ENCODE measurements around the gene IRAK4.
"Not testable (repeated sequence)": the region's sequence is repeated elsewhere in the genome, so short reads cannot be mapped to it uniquely, and the experiment has no call there.

IRAK4 gene

GRCh38 chr12:43758728-43759563, at the start of gene IRAK4, which contains the start of gene PUS7L:
Gene IRAK4 (plus strand): TSS chr12:43758951. CDS start chr12:43768112, 9,161 bp downstream.
Gene PUS7L (minus strand): TSS chr12:43758790. CDS start chr12:43755245, 3,545 bp downstream.
- peak; percentile 96 to 98 for DNase-seq

GRCh38 chr12:43711348-43711747, 47.4 kb upstream of the IRAK4 start:
- no peak for DNase-seq

- no peak for DNase-seq
Observed at GRCh38 chr12:43722621-43723020, 36.1 kb upstream of the IRAK4 start.

- DNase-seq = no peak
Observed at GRCh38 chr12:43723134-43723533, 35.6 kb upstream of the IRAK4 start.

- DNase-seq = peak in 1 of 2 experiments; percentile 1
Observed at GRCh38 chr12:43728117-43728516, 30.6 kb upstream of the IRAK4 start.

- no peak for DNase-seq
Observed at GRCh38 chr12:43728698-43729097, 30.1 kb upstream of the IRAK4 start.

- DNase-seq = no peak
Observed at GRCh38 chr12:43730283-43730682, 28.5 kb upstream of the IRAK4 start.

GRCh38 chr12:43733687-43734086, 25.1 kb upstream of the IRAK4 start:
- no peak for DNase-seq

- DNase-seq = no peak
Observed at GRCh38 chr12:43736927-43737440, 21.8 kb upstream of the IRAK4 start.

GRCh38 chr12:43737646-43738045, 21.1 kb upstream of the IRAK4 start:
- DNase-seq = no peak

GRCh38 chr12:43740511-43741100, 18.1 kb upstream of the IRAK4 start:
- no peak for DNase-seq

- no peak for DNase-seq
Observed at GRCh38 chr12:43742106-43742505, 16.6 kb upstream of the IRAK4 start.

- no peak for DNase-seq
Observed at GRCh38 chr12:43744826-43745225, 13.9 kb upstream of the IRAK4 start.

GRCh38 chr12:43749016-43749415, 9.7 kb upstream of the IRAK4 start:
- DNase-seq = no peak

- DNase-seq = no peak
Observed at GRCh38 chr12:43750814-43751213, 7.9 kb upstream of the IRAK4 start.

GRCh38 chr12:43751360-43751759, 7.4 kb upstream of the IRAK4 start:
- DNase-seq = not testable (repeated sequence)

GRCh38 chr12:43754015-43754414, 4.7 kb upstream of the IRAK4 start:
- no peak for DNase-seq

- DNase-seq = peak in 1 of 2 experiments; percentile 49
Observed at GRCh38 chr12:43758247-43758727, 464 bp upstream of the IRAK4 start.

GRCh38 chr12:43760396-43760795, 1.6 kb downstream of the IRAK4 start:
- DNase-seq = no peak

- no peak for DNase-seq
Observed at GRCh38 chr12:43761500-43761899, 2.7 kb downstream of the IRAK4 start.

- DNase-seq = no peak
Observed at GRCh38 chr12:43762596-43762995, 3.8 kb downstream of the IRAK4 start.

- DNase-seq = no peak
Observed at GRCh38 chr12:43763769-43764168, 5.0 kb downstream of the IRAK4 start.

- DNase-seq = no peak
Observed at GRCh38 chr12:43764528-43764927, 5.8 kb downstream of the IRAK4 start.

- DNase-seq = no peak
Observed at GRCh38 chr12:43766291-43766690, 7.5 kb downstream of the IRAK4 start.
